ENCODE measurements around the gene TACR1. TPM values are rescaled to one million over a fixed set of nuclear protein-coding genes. Genes with fewer than 3 reads are reported as not detected.
A peak's percentile ranks its signal among the peaks of the same experiment; 100 is the strongest.

The TACR1 gene
- total and polyA plus RNA-seq, 2 of the 4 experiments (the other 2 are of a cell fraction), result under 0.01 to 0.09 TPM

- dilution Hi-C loops (cut with HindIII; ENCODE audit: low sequenced_read_pairs, unreplicated experiment), result no loop called here
- no peak for TF ChIP-seq RCOR1 (IDR thresholded peaks at IDR 0.05; ENCODE audit: insufficient replicate concordance, low read length)
- no peak for TF ChIP-seq POLR2A (IDR thresholded peaks at IDR 0.05; ENCODE audit: low read depth, low read length)
- TF ChIP-seq MAZ (IDR thresholded peaks at IDR 0.05; ENCODE audit: borderline replicate concordance, low read depth, low read length), result no peak
- no peak for TF ChIP-seq FOS (IDR thresholded peaks at IDR 0.05; ENCODE audit: low read depth, low read length)
- TF ChIP-seq CHD1 (IDR thresholded peaks at IDR 0.05; ENCODE audit: low read depth, low read length), result no peak
- no peak for TF ChIP-seq RFX5 (IDR thresholded peaks at IDR 0.05; ENCODE audit: low read depth, low read length)
- TF ChIP-seq CEBPB (IDR thresholded peaks at IDR 0.05; ENCODE audit: low read depth, low read length), result peak; percentile 20; the same call in 1 of the 2 replicates
- TF ChIP-seq MAFK (IDR thresholded peaks at IDR 0.05; ENCODE audit: low read depth, low read length), result no peak
- intact Hi-C loops (cut with micrococcal nuclease), result loop anchor here (5.0 to 10.0 kb wide), 2 partner anchors 169 to 374 kb away; no protein-coding TSS in a partner anchor
- Histone ChIP-seq H3K36me3 (ENCODE audit: control insufficient read depth, insufficient read depth, low read length) (no peaks in the 10 kb centered on the region), H3K18ac (ENCODE audit: low read depth, low read length) (no peak overlapping the region), H3K27ac (ENCODE audit: insufficient read depth, low read length) (no peak overlapping the region), H2BK15ac (ENCODE audit: low read depth, low read length) (no peak overlapping the region), H3K9ac (ENCODE audit: low read depth, low read length) (no peak overlapping the region), H3K9me1 (ENCODE audit: insufficient read depth, low read length) (peaks cover 5% of the 10 kb centered on the region), H3K9me3 (ENCODE audit: control insufficient read depth, insufficient read depth, low read length) (no peaks in the 10 kb centered on the region), H3K56ac (ENCODE audit: extremely low read depth, insufficient read depth, low read length) (no peak overlapping the region), H3K4me2 (ENCODE audit: low read depth, low read length) (no peak overlapping the region), H3K4ac (ENCODE audit: low read depth, low read length) (no peak overlapping the region), H2BK120ac (ENCODE audit: low read depth, low read length) (no peak overlapping the region), H2BK20ac (ENCODE audit: low read depth, low read length) (no peak overlapping the region), H4K8ac (ENCODE audit: low read depth in 2 of 2, low read length in 2 of 2) (no peak overlapping the region), H3K4me1 (ENCODE audit: control insufficient read depth, insufficient read depth, low read length) (peaks cover 9% of the 10 kb centered on the region), H2AK9ac (replicated peaks; ENCODE audit: low read depth, low read length, poor library complexity) (no peak overlapping the region), H3K4me3 (ENCODE audit: insufficient read depth, low read depth, low read length) (no peak overlapping the region), H3K79me1 (ENCODE audit: low read depth in 1 of 2, low read length in 2 of 2) (no peaks in the 10 kb centered on the region), H2AFZ (replicated peaks; ENCODE audit: low read length, poor library complexity) (no peak overlapping the region), H2BK5ac (ENCODE audit: low read depth, low read length, poor library complexity, severe bottlenecking) (no peak overlapping the region), H3K23ac (ENCODE audit: low read depth, low read length) (no peak overlapping the region), H4K91ac (ENCODE audit: insufficient read depth, low read depth, low read length) (no peak overlapping the region), H3K14ac (replicated peaks; ENCODE audit: low read depth, low read length) (no peak overlapping the region), H2AK5ac (ENCODE audit: low read depth, low read length) (no peak overlapping the region), H3K27me3 (ENCODE audit: control insufficient read depth, insufficient read depth, low read length) (no peaks in the 10 kb centered on the region), H4K20me1 (ENCODE audit: insufficient read depth, low read length) (no peaks in the 10 kb centered on the region), H4K5ac (ENCODE audit: low read depth, low read length) (no peak overlapping the region)
- in situ Hi-C loops (cut with MboI; ENCODE audit: low sequenced_read_pairs), result no loop called here
- POLR2A ChIA-PET (ENCODE audit: unreplicated experiment), result no interaction called here
- DNase-seq (peak; percentile 6), ATAC-seq (ENCODE audit: low read depth) (no peak)
- WGBS, 2 experiments (ENCODE audit: extremely low coverage in 2 of 2, insufficient read length in 1 of 2), result no CpG with 5 or more reads among the region's 1 CpG
- CTCF ChIA-PET, result no interaction called here
- BruUV-seq (replicated peaks), result no TSS peak
Observed at GRCh38 chr2:75068546-75068945, 130.8 kb downstream of the TACR1 start.
